H9 (cell line): ENCODE data around the gene IDNK. TPM values are rescaled to one million over a fixed set of nuclear protein-coding genes. Genes with fewer than 3 reads are reported as not detected.
A peak's percentile ranks its signal among the peaks of the same experiment; 100 is the strongest.

ENCODE experiments used
- DNase-seq: peaks from one replicate; pipeline ENCODE4 v3.0.0-alpha.2; 2017
- H2AFZ ChIP-seq: one replicate; pipeline ENCODE4 v1.6.1; 2013; ENCODE audit warnings: mild to moderate bottlenecking, low read length, control low read depth, moderate library complexity
- H2AK5ac ChIP-seq: 2 replicates; pipeline ENCODE4 v1.6.1; 2013; ENCODE audit warnings: low read length, control low read depth, mixed read lengths; ENCODE audit not compliant: insufficient read length
- H2BK120ac ChIP-seq: one replicate; pipeline ENCODE4 v1.6.1; 2013; ENCODE audit warnings: low read depth, mild to moderate bottlenecking, low read length, control low read depth, inconsistent platforms; ENCODE audit not compliant: poor library complexity, severe bottlenecking
- H2BK12ac ChIP-seq: 2 replicates; pipeline ENCODE4 v1.6.1; 2013; ENCODE audit warnings: low read length, control low read depth, mixed read lengths, low read depth; ENCODE audit not compliant: insufficient read length
- H2BK15ac ChIP-seq: 2 replicates; pipeline ENCODE4 v1.6.1; 2013; ENCODE audit warnings: low read depth, low read length, control low read depth
- H2BK20ac ChIP-seq: one replicate; pipeline ENCODE4 v1.6.1; 2013; ENCODE audit warnings: low read depth, mild to moderate bottlenecking, low read length, control low read depth, inconsistent platforms; ENCODE audit not compliant: poor library complexity, severe bottlenecking
- H2BK5ac ChIP-seq: 2 replicates; pipeline ENCODE4 v1.6.1; 2013; ENCODE audit warnings: low read length, control low read depth, mixed read lengths; ENCODE audit not compliant: insufficient read length
- H3K14ac ChIP-seq: 2 replicates; pipeline ENCODE4 v1.6.1; 2013; ENCODE audit warnings: low read length, control low read depth; ENCODE audit not compliant: insufficient read depth
- H3K18ac ChIP-seq: 2 replicates; pipeline ENCODE4 v1.6.1; 2013; ENCODE audit warnings: low read depth, mild to moderate bottlenecking, mixed read lengths, low read length, control low read depth; ENCODE audit not compliant: insufficient read length
- H3K23ac ChIP-seq: 2 replicates; pipeline ENCODE4 v1.6.1; 2013; ENCODE audit warnings: low read length, control low read depth, mixed read lengths, low read depth; ENCODE audit not compliant: insufficient read length
- H3K23me2 ChIP-seq: 2 replicates; pipeline ENCODE4 v1.6.1; 2013; ENCODE audit warnings: low read depth, mild to moderate bottlenecking, mixed read lengths, low read length, control low read depth; ENCODE audit not compliant: insufficient read length, poor library complexity, severe bottlenecking
- H3K27ac ChIP-seq: 2 replicates; pipeline ENCODE4 v1.5.1; 2013; ENCODE audit warnings: low read length, control low read depth, mixed read lengths, low read depth; ENCODE audit not compliant: insufficient read length
- H3K27me3 ChIP-seq: 2 replicates; pipeline ENCODE4 v1.6.1; 2013; ENCODE audit warnings: low read length, control low read depth, inconsistent platforms; ENCODE audit not compliant: insufficient read depth
- H3K4ac ChIP-seq: 2 replicates; pipeline ENCODE4 v1.6.1; 2013; ENCODE audit warnings: low read depth, mild to moderate bottlenecking, control low read depth, inconsistent platforms, low read length, moderate library complexity
- H3K4me1 ChIP-seq: 2 replicates; pipeline ENCODE4 v1.6.1; 2013; ENCODE audit warnings: low read length, control low read depth, inconsistent platforms; ENCODE audit not compliant: insufficient read depth
- H3K4me2 ChIP-seq: 2 replicates; pipeline ENCODE4 v1.6.1; 2013; ENCODE audit warnings: low read length, control low read depth, mixed read lengths; ENCODE audit not compliant: insufficient read length, insufficient read depth
- H3K56ac ChIP-seq: 2 replicates; pipeline ENCODE4 v1.6.1; 2013; ENCODE audit warnings: low read depth, mild to moderate bottlenecking, mixed read lengths, low read length, control low read depth; ENCODE audit not compliant: insufficient read length
- H3K79me1 ChIP-seq: 2 replicates; pipeline ENCODE4 v1.6.1; 2013; ENCODE audit warnings: low read depth, mild to moderate bottlenecking, moderate library complexity, low read length, control low read depth, inconsistent platforms; ENCODE audit not compliant: insufficient read depth, poor library complexity, severe bottlenecking
- H3K79me2 ChIP-seq: 2 replicates; pipeline ENCODE4 v1.6.1; 2013; ENCODE audit warnings: low read length, control low read depth, inconsistent platforms; ENCODE audit not compliant: insufficient read depth
- H3K9ac ChIP-seq: 2 replicates; pipeline ENCODE4 v1.6.1; 2013; ENCODE audit warnings: low read length, control low read depth, mixed read lengths; ENCODE audit not compliant: insufficient read length; ENCODE audit errors: extremely low read depth
- H3K9me3 ChIP-seq: one replicate; pipeline ENCODE4 v1.6.1; 2013; ENCODE audit warnings: low read depth, low read length, inconsistent platforms; ENCODE audit not compliant: control insufficient read depth
- H3T11ph ChIP-seq: one replicate; pipeline ENCODE4 v1.6.1; 2013; ENCODE audit warnings: mild to moderate bottlenecking, low read length, control low read depth, inconsistent platforms
- H4K20me1 ChIP-seq: one replicate; pipeline ENCODE4 v1.6.1; 2013; ENCODE audit not compliant: control insufficient read depth, insufficient read length, insufficient read depth
- H4K5ac ChIP-seq: 2 replicates; pipeline ENCODE4 v1.6.1; 2013; ENCODE audit warnings: low read depth, mild to moderate bottlenecking, mixed read lengths, low read length, control low read depth; ENCODE audit not compliant: insufficient read length
- H4K8ac ChIP-seq: replicated peaks from 2 replicates; pipeline ENCODE4 v1.6.1; 2013; ENCODE audit warnings: low read length, control low read depth, mixed read lengths, low read depth; ENCODE audit not compliant: insufficient read length
- H4K91ac ChIP-seq: 2 replicates; pipeline ENCODE4 v1.6.1; 2013; ENCODE audit warnings: low read depth, mild to moderate bottlenecking, moderate library complexity, mixed read lengths, low read length, control low read depth; ENCODE audit not compliant: insufficient read length
- H3K27ac Mint-ChIP-seq, 3 experiments: 2 replicates in 2 of 3; 3 replicates in 1 of 3; pipeline ENCODE4 v1.8.0; 2020 to 2021; ENCODE audit warnings: mixed read lengths in 3 of 3, mild to moderate bottlenecking in 1 of 3, moderate library complexity in 1 of 3
- H3K27me3 Mint-ChIP-seq: 2 replicates; pipeline ENCODE4 v1.8.0; 2021; ENCODE audit warnings: low read depth, mild to moderate bottlenecking, moderate library complexity, mixed read lengths
- H3K36me3 Mint-ChIP-seq, 3 experiments: 2 replicates in 2 of 3; 3 replicates in 1 of 3; pipeline ENCODE4 v1.8.0; 2020 to 2021; ENCODE audit warnings: low read depth in 3 of 3, mixed read lengths in 3 of 3; ENCODE audit not compliant: insufficient read depth in 1 of 3
- H3K4me1 Mint-ChIP-seq, 2 experiments: 2 replicates each; pipeline ENCODE4 v1.8.0; 2020; ENCODE audit warnings: mixed read lengths in 2 of 2
- H3K4me3 Mint-ChIP-seq, 2 experiments: 2 replicates in 1 of 2; 3 replicates in 1 of 2; pipeline ENCODE4 v1.8.0; 2020 to 2021; ENCODE audit warnings: mild to moderate bottlenecking in 2 of 2, mixed read lengths in 2 of 2, moderate library complexity in 1 of 2
- H3K9me3 Mint-ChIP-seq, 2 experiments: 2 replicates in 1 of 2; 3 replicates in 1 of 2; pipeline ENCODE4 v1.8.0; 2020; ENCODE audit warnings: mild to moderate bottlenecking in 2 of 2, mixed read lengths in 2 of 2, moderate library complexity in 1 of 2
- CTCF ChIP-seq: fragments of 200-600 bp; sonication (generic); conservative IDR thresholded peaks from 3 replicates; pipeline ENCODE4 v1.8.0; 2021; ENCODE audit warnings: antibody characterized with exemption, mild to moderate bottlenecking
- WGBS: extraction: QIAGEN DNeasy Blood & Tissue Kit; methylation state at CpG from one replicate; pipeline ENCODE4 v1.1.7; 2013; ENCODE audit warnings: missing lambda C conversion rate, low lambda C conversion rate, mixed read lengths; ENCODE audit not compliant: insufficient read length; ENCODE audit errors: extremely low coverage; 5-methylcytosine and 5-hydroxymethylcytosine counted together
- total RNA-seq: library from RNA; stranded (reverse); gene quantifications from 2 replicates; pipeline ENCODE4 v1.2.1, GENCODE V29; 2021

IDNK gene
- total RNA-seq, 1 experiment from 2014 or later: 1.4 TPM

- H4K5ac ChIP-seq: no peak overlapping the region
- no peak overlapping the region for H3K9ac ChIP-seq
- no peak overlapping the region for H3K4me3 Mint-ChIP-seq
- peak; percentile 49 for DNase-seq
- H3K56ac ChIP-seq: no peak overlapping the region
- H2BK12ac ChIP-seq: no peak overlapping the region
- no peak overlapping the region for H3K23ac ChIP-seq
- no peak overlapping the region for H2AFZ ChIP-seq
- H4K8ac ChIP-seq: no peak overlapping the region
- H3K79me2 ChIP-seq: no peaks in the 10 kb centered on the region
- no peak overlapping the region for H3K14ac ChIP-seq
- H3K9me3 Mint-ChIP-seq: peaks cover 3 to 7% of the 10 kb centered on the region in 2 experiments; a peak in 4 of 5 replicates
- no peaks in the 10 kb centered on the region for H3K4me1 ChIP-seq
- no peaks in the 10 kb centered on the region for H4K20me1 ChIP-seq
- H3K4me2 ChIP-seq: no peak overlapping the region
- H2BK5ac ChIP-seq: no peak overlapping the region
- H3K23me2 ChIP-seq: no peaks in the 10 kb centered on the region
- H3K27ac Mint-ChIP-seq: peak overlapping the region in 2 of 3 experiments; percentile 20 to 69; a peak in 3 of 7 replicates
- H2AK5ac ChIP-seq: no peak overlapping the region
- TF ChIP-seq CTCF: no peak
- H4K91ac ChIP-seq: no peak overlapping the region
- H3K18ac ChIP-seq: no peak overlapping the region
- H3K4ac ChIP-seq: no peak overlapping the region
- no peak overlapping the region for H3K27ac ChIP-seq
- H3K27me3 Mint-ChIP-seq: no peaks in the 10 kb centered on the region; the same call in 1 of the 2 replicates
- H3K79me1 ChIP-seq: no peaks in the 10 kb centered on the region
- no CpG with 5 or more reads among the region's 4 CpGs for WGBS
- no peaks in the 10 kb centered on the region for H3K27me3 ChIP-seq
- no peak overlapping the region for H3T11ph ChIP-seq
- no peak overlapping the region for H2BK120ac ChIP-seq
- H3K9me3 ChIP-seq: no peaks in the 10 kb centered on the region
- H2BK15ac ChIP-seq: no peak overlapping the region
- H2BK20ac ChIP-seq: no peak overlapping the region
- H3K4me1 Mint-ChIP-seq: peaks cover 14 to 16% of the 10 kb centered on the region in 2 experiments
- H3K36me3 Mint-ChIP-seq: peaks cover 0 to 10% (median 2%) of the 10 kb centered on the region in 3 experiments; a peak in 5 of 7 replicates
Measured at GRCh38 chr9:83584995-83585394, 37.9 kb upstream of the IDNK start.
